ENCODE data around the gene RGS7.
A peak's percentile ranks its signal among the peaks of the same experiment; 100 is the strongest.
"Not testable (repeated sequence)": the region's sequence is repeated elsewhere in the genome, so short reads cannot be mapped to it uniquely, and the experiment has no call there.

RGS7 gene

DNA sequence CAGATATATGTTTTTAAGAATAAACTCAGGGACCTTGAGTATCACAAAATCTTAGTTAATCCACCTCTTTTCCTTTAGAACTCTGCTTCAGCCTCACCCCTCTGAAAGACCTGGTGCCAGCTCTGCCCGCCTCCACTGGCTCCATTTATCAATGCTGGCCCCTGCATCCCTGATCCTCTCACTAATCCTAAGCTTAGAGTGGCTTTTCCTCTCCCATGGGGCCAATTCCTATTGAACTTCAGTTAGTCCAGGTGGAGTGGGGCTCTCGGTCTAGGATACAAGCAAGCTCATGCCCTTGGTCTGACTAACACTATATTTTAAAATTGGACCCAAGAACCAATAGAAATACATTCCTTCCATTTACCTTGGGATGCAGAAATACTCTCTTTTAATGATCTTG is 87.0 kb downstream of the RGS7 start:
- DNase-seq = no peak

DNA sequence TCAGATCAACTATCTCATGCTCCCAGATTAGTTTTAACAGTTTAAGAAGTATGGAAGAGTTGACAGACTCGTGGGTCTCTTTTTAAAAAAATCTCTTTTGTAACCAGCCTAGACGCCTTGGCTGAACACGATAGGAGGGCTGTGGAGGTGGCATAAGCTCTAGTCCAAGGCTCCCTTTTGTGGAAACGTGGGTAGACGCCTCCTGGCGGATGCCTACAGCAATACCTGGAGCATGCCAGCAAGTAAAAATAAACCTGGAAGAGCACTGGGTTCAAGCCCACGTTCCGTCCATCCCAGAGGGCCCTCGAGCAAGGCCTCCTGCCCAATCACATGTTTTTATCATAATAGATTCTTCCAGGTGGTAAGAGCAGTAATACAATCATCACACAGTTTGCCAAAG is 87.9 kb downstream of the RGS7 start:
- no peak for DNase-seq

DNA sequence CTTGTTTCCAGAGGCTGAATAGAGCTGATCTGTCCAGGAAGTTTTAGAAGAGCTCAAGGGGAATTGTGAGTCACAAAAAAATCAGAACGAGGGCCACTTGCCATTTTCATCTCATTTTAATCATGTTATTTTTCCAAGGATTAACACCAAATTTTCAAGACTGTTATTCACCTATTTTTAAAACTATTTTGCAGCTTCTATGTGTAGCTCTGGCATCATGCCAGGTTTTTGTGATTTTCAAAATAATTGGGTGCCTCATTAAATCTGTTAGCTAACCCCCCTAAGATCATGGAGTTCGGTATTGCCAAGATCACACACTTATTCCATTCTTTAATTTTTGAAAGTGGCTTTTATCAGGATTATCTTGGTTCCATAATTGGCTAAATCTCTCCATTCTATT is 90.9 kb downstream of the RGS7 start:
- no peak for DNase-seq

DNA sequence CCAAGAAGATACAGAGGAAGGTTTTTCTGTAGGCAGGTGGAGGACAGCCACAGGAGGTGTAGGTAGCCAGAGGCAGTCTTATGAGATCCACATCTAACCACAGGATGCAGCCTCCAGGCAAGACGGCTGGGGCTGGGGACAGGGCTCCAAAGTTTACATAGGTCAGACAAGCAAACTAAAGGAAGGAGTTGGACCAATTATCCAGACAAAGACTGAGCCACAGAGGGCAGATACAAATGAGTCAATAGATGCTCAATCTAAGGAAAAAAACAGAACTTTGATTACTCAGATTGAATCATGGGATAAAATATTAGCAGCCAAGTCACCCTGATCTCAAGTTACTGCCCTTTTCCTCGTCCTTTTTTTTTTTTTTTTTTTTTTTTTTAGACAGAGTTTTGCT is 91.6 kb downstream of the RGS7 start:
- no peak for DNase-seq

DNA sequence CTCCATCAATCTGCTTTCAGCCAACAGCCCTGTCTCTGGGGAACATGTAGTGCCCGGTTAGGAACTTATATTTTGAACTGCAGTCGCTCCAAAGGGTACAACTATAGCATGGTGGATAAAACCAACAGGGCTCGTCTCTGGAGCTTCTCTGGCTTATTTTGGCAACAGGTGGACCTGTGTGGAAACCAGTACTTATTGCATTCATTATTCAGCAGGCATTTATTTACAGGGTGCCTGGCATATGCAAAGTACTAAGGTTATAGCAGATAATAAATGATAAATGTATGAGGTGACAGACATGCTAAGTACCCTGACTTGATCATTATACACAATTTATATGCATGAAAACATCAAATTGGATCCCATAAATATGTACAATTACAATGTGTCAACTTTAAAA is 93.7 kb downstream of the RGS7 start:
- no peak for DNase-seq

DNA sequence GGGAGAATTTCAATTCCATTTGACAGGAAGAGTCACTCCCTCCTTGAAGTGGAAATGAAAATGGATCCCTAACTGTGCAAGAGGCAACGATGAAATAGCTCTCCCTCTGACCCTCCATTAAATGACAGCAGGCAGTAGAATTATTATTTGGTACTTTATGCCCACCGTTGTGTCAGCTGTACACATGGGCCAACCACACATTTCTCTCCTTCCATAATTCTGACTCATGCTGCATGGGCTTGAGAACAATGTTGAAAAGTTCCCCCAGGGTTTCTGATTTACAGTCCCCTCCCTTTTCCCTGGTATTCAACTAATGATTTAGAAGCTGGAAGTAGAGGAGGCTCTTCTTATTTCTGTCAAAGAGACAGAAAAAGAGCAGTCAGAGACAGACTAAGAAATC is 103.5 kb downstream of the RGS7 start:
- DNase-seq = no peak

DNA sequence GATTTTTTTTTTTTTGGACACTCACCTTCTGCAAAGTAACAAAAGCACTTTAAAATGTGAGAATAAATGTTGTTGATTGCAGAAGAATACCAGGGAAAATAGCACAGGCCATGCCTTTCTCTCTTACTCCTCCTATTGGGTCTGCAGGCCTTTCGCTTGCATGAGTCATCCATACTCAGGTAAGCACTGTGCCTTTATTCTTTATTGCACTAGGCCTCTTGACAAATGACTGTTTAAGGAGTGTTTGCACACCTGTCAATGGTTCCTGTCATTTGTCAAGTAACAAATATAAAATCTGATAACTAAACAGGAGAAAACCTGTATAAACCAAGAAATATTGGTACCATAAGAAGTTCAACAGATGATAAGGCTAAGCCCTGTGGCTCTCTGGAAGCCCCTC is 106.5 kb downstream of the RGS7 start:
- DNase-seq = no peak

DNA sequence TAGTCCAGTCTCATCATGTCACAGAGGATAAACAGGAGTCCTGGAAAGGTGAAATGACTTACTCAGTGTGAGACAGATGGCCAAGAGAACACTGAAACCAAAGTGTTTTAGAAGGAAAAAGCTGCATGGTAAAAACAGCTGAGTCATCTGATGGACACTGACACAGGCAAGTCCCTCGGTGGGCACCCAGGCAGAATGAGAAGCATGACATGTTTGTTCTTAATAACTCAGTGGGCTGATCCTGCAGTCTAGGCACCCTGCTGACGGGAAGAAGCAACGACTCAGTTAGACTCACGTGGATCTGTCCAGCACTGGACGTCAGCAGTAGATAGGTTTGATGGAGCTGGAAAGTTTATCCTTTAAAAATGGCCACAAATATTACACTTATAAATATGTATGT is 116.9 kb downstream of the RGS7 start:
- no peak for DNase-seq

DNA sequence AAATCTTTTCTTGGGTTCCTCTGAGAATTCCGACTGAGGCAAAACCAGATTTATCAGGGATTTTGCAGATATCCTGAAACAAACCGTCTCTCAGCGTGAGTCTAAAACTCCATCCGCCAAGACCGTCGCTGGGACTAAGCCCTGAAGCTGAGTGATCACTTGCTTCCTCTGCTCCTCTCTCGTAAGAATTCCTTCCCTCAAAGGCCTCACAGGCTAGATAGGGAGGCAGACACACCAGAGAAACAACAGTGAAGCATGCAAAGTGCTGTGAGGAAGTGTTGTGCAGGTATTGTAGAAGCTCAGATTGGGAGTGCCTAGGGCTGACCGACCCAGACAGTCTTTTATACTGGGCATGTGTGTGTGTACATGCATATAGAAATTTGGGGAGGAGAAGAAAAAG is 119.1 kb downstream of the RGS7 start:
- no peak for DNase-seq

DNA sequence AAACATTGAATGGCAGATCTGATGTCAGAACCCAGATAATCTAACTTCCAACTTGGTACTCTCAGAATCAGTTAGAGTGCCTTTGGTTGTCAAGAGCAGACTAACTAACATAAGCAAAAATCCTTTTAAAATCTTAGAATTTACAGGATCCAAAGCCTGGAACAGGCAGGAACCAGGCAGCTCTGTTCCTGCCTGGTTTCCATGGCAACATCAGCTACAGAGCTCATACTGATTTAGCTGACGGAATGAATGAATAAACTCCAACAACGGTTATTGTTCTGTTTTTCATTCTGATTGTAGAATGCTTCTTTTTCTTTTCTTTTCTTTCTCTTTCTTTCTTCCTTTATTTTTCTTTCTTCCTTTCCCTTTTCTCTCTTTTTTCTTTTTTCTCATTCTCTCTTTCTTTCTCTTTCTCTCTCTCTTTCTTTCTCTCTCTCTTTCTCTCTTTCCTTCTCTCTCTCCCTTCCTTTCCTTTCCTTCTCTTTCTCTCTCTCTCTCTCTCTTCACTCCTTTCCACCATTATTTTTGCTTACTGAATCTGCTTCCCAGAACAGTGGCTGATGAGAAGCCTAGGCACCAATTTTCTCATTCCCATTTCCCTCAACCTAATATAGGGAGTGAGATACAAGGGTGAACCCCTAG is 121.6 kb downstream of the RGS7 start:
- no peak for DNase-seq

DNA sequence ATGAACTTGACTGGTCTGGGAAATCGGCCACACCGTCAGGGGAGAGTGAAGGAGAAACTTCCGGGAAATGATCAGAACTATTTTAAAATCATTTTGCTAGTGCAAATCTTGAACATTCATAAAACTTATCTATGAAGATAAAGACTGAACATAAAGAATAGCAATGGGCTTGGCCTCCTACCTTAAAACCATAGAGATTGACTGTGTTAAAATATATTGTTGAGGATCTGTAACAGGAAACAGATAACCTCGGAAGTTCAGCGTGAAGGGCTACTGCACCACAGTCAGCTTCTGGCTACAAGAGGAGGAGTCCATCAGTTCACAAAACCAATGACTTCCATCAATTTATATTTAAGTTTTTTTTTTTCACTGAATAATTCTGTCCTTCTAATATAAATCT is 127.3 kb downstream of the RGS7 start:
- DNase-seq = no peak

DNA sequence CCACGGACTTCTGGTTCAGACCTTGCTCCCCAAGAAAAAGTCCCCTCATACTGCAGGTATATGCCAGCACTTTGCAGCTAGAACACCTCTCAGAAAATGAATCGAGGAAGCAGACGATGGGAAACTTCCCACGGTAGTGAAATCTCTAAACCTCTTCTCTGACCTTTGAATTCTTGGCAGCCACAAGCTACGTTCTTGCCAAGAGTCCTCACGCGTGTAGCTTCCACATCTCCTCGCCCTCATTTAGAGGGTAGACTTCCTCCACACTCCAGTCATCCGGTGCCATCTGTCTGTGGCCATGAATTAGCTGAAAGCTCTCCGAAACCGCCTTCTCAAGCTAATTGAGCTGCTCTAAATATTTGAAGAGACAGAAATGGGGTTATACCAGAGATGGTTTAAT is 127.8 kb downstream of the RGS7 start:
- no peak for DNase-seq

DNA sequence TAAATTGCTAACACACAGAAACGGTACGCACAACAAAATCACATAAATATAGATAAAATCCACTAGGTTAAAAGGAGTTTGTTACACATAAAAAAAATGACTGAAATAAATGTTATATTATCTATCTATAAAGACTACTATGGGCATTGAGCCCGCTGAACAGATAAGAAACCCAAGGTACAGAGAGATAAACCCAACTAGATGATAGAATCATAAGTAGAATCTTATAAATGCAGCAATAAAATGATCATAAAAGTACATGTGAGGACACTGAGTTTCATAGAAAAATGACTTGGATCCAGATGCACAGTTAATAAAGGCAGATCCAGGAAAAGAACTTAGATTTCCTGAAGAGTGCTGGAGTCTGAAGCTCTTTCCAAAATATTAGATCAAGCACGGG is 128.7 kb downstream of the RGS7 start:
- DNase-seq = no peak

DNA sequence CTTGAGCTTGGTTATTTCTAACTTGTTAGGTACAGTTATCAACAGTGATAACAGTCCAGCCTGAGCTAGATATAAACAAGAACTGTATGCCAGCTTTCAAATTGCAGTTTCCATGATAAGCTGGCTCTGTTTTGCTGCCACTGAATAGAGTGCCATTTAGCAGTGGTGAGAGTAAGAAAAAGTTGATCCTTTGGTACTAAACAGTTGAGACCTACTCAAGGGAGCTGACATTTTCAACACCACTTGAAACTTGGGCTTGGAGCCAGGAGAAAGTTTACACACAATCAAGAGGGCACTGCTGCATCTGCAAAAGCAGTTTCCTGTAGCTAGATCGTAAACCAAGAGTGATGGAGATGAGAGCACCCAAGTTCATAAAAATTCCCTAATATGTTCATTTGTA is 131.3 kb downstream of the RGS7 start:
- peak in 1 of 2 experiments; percentile 10 for DNase-seq

DNA sequence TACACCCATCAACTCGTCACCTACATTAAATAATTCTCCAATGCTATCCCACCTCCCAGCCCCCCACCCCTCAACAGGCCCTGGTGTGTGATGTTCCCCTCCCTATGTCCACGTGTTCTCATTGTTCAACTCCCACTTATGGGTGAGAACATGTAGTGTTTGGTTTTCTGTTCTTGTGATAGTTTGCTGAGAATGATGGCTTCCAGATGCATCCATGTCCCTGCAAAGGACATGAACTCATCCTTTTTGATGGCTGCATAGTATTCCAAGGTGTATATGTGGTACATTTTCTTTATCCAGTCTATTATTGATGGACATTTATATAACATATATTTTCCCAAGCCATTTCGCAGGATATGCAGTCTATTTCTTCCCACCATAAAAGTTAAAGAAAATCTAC is 132.8 kb downstream of the RGS7 start:
- DNase-seq = not testable (repeated sequence)

DNA sequence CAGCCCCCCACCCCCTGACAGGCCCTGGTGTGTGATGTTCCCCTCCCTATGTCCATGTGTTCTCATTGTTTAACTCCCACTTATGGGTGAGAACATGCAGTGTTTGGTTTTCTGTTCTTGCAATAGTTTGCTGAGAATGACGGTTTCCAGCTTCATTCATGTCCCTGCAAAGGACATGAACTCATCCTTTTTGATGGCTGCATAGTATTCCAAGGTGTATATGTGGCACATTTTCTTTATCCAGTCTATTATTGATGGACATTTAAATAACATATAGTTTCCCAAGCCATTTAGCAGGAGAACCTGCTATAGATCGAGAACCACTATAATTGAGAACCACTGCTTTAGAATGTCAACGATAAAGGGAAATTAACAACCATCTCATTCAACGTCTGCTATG is 134.2 kb downstream of the RGS7 start:
- DNase-seq = not testable (repeated sequence)

DNA sequence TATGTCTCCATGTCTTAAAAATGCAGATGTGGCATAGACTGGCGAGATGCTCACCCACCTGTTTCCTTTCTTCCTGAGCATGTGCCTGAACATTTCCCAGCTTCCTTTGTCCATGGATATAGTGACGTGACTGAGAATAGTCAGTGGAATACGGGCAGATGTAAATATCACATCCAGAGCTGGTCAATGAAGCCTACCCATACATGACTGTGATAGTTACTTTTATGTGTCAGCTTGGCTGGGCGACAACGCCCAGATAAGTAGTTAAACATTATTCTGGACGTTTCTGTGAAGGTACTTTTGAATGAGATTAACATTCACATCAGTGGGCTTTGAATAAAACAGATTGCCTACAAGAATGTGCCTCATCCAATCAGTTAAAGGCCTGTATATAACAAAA is 135.7 kb downstream of the RGS7 start:
- DNase-seq = no peak

DNA sequence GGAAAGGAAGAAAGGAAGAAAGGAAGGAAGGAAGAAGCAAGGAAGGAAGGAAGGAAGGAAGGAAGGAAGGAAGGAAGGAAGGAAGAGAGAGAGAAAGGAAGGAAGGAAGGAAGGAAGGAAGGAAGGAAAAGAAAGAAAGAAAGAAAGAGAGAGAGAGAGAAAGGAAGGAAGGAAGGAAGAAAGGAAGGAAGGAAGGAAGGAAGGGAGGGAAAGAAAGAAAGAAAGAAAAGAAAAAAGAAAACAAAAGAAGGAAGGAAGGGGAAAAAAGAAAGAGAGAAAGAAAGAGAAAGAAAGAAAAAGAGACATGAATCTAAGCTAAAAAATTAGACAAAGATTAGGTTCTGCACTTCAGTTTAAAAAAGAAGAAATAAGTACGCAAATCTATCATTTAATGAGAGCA is 136.1 kb downstream of the RGS7 start:
- DNase-seq = not testable (repeated sequence)

DNA sequence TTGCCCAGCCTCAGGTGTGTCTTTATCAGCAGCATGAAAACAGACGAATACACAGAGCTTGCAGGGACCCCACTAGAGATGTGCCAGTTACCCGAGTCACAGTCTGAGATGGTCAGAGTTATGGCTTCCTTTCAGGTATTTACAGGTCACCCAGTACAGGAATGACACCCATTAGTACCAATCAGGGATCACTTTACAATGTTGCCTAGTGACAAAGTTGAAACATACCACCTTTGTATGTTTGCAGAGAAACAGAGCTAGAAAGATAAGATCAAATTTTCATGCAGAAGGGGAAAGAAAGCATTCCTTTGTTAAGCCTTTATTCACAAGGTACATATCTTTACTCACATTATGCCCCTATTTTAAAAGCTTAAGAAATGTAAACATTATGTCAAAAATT is 137.6 kb downstream of the RGS7 start:
- no peak for DNase-seq

DNA sequence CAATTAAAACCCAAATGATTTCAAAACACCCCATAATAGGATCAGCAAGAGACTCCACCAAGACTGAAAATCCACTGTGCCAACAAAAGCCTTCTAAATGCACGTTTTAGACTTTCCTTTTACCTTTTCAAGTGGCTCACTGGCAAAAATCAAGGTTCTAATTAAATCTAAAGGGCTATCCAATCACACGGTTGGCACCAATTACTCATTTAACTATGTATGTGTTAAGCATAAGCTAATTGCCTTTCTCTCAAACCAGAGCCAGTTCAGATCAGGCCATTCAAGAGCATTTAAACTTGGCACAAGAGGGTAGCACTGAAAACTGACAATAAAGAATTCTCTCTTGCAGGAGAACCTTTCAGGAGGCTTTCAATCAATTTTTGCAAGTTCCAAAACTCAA is 139.5 kb downstream of the RGS7 start:
- DNase-seq = no peak

DNA sequence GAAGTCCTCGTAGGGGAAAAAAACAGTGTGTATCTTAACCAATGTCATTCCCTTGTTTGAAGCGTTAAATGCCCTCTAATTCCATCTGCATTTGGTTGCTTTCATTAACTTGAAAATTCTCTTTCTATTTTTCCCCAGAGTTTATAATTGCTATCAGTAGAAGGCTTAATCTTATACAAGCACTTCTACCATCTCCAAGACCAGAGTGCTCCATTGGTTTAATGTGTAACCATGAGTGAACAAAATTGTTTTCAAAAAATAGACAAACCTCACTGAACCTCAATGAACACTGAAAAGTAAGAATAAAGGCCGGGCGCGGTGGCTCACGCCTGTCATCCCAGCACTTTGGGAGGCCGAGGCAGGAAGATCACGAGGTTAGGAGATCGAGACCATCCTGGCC is 141.3 kb downstream of the RGS7 start:
- no peak for DNase-seq

DNA sequence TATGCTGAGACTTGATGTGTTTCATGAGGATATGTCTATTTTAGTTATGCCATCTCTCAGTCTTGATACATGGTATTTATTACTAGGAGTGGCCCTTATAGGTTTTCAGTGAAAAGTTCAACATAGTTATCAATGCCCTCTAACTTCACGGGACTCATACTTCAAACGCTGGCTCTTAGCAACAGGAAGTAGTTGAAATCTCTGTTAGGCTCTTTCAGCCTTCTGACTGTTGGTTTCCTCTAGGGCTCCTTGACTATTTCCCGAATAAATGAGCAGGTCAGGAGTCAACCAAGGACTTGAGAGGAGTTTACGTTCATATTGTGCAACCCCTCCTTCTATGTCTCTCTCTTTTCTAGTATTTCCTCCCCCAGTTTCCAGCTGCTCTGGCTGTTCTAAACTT is 141.8 kb downstream of the RGS7 start:
- no peak for DNase-seq

DNA sequence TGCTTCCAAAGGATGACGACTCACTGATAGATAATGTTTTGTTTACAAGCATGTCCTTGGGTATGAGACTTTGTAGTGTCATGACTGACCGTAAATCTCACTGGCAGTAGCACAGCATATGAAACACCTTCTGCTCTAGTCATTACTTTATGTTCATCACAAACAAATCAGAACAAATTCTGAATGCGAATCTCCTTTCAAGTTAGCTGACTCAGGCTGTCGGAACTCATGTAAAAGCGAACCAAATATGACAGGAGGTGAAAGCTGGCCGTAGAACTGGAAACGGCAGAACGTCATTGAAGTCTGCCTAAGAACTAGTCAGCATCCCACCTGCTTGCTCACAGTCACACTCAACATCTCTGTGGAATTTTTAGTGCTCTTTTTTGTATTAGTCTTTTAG is 143.9 kb downstream of the RGS7 start:
- no peak for DNase-seq

DNA sequence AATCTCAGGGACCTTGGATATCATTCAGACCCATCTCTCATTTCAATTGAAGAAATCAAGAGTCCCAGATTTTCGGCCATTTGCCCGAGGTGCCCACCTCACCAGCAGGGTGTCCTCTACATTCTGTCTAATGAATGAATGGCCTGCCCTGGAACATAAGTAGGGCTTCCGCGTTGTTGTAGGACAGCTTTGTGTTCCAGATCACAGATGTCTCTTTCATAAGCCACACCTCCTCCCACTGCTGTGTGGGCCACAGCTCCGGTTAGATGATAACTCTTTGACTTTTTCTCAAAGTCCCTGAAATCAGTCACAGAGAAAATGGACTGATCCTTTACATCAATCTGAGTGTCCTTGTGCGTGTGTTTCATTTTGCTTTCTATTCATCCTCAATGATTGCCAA is 144.4 kb downstream of the RGS7 start:
- DNase-seq = no peak

DNA sequence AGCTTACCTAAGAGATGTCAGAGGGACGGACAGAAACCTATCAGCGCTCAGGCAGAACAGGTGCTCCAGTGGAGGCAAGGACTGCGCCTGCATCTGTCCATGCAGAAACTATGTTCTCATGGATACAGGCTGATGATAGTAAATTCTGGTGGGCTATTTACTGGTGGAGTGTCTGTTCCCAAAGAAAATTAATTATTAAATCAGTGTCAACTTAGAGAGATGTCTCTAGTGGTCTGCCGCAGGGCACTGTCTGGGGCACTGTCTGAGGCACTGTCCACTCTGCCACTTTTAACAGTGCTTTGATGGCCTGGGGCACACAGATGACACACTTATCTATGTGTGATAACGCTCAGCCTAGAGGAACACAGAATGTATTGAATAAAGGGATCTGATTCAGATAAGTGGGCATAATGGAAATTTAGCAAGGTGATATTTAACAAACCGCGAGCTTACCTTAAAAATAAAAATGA is 148.1 kb downstream of the RGS7 start:
- DNase-seq = no peak

DNA sequence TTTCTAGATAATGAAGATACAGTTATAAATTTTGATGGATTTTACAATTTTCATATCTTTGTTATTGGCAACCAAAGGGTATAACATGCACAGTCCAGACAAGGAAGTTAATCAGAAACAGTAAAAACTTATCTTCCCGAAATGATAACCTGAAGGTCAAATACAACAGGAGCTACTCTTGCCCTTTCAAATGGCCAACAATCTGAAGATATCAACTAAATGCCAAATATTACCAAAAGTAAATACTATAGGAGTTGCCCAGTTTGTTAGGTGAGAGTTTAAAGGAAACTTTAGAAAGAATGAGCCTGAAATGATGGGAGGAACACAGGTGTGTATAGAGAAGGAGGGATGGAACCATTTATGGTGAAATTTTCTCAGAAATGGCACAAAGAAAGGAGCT is 153.2 kb downstream of the RGS7 start:
- DNase-seq = no peak
